ENCODE measurements around the gene CPED1.

Gene CPED1

GRCh38 chr7:121261207-121261884 lies 272.8 kb downstream of the CPED1 start:
- ATAC-seq (no peak), DNase-seq (no peak)

GRCh38 chr7:121262221-121262620 lies 273.7 kb downstream of the CPED1 start:
- ATAC-seq (no peak), DNase-seq (no peak)

- DNase-seq, result no peak
- ATAC-seq, result no peak
These were observed 274.5 kb downstream of the CPED1 start for GRCh38 chr7:121262969-121263368.

- ATAC-seq, result no peak
- no peak for DNase-seq
These were observed 277.9 kb downstream of the CPED1 start for GRCh38 chr7:121266307-121266894.

GRCh38 chr7:121267612-121268011 lies 279.1 kb downstream of the CPED1 start:
- no peak for ATAC-seq
- DNase-seq, result no peak

GRCh38 chr7:121269798-121270197 lies 281.3 kb downstream of the CPED1 start:
- ATAC-seq, result no peak

GRCh38 chr7:121271098-121271497 lies 282.6 kb downstream of the CPED1 start:
- DNase-seq, result no peak
- no peak for ATAC-seq

More at GRCh38 chr7:121269798-121270197, 281.3 kb downstream of the CPED1 start:
- no peak for DNase-seq

- DNase-seq (no peak), ATAC-seq (peak; percentile 85)
These were observed 283.4 kb downstream of the CPED1 start for GRCh38 chr7:121271916-121272315.

- DNase-seq (no peak), ATAC-seq (no peak)
These were observed 284.2 kb downstream of the CPED1 start for GRCh38 chr7:121272676-121273075.

GRCh38 chr7:121273467-121274167 lies 285.1 kb downstream of the CPED1 start:
- DNase-seq (no peak), ATAC-seq (no peak)

GRCh38 chr7:121274467-121274866 lies 286.0 kb downstream of the CPED1 start:
- no peak for DNase-seq
- ATAC-seq, result no peak

- DNase-seq (no peak), ATAC-seq (no peak)
These were observed 286.7 kb downstream of the CPED1 start for GRCh38 chr7:121275204-121275603.

- ATAC-seq (no peak), DNase-seq (no peak)
These were observed 287.8 kb downstream of the CPED1 start for GRCh38 chr7:121276313-121276712.

- ATAC-seq, result peak; percentile 93
- no peak for DNase-seq
These were observed 289.9 kb downstream of the CPED1 start for GRCh38 chr7:121278120-121279021.

- ATAC-seq (peak; percentile 31), DNase-seq (no peak)
These were observed 290.6 kb downstream of the CPED1 start for GRCh38 chr7:121279060-121279620.

GRCh38 chr7:121279822-121280221 lies 291.3 kb downstream of the CPED1 start:
- no peak for DNase-seq

GRCh38 chr7:121280656-121281055 lies 292.1 kb downstream of the CPED1 start:
- ATAC-seq (no peak), DNase-seq (no peak)

More at GRCh38 chr7:121279822-121280221, 291.3 kb downstream of the CPED1 start:
- ATAC-seq, result no peak

- ATAC-seq, result no peak
These were observed 293.6 kb downstream of the CPED1 start for GRCh38 chr7:121282129-121282528.

GRCh38 chr7:121285066-121285667 lies 296.7 kb downstream of the CPED1 start:
- ATAC-seq (no peak), DNase-seq (no peak)

More at GRCh38 chr7:121282129-121282528, 293.6 kb downstream of the CPED1 start:
- DNase-seq, result no peak

GRCh38 chr7:121286186-121286585 lies 297.7 kb downstream of the CPED1 start:
- DNase-seq, result no peak
- no peak for ATAC-seq

All from stimulated activated naive CD8-positive, alpha-beta T cell treated with anti-CD3 and anti-CD28 coated beads, Interleukin-15, Interleukin-2, amounts not matched to agents 100 U/mL and 50 U/mL, for 24 hours (primary cell).